OCI-LY3 (cell line): ENCODE results near the gene RBM4B.

Experiments used
- CTCF ChIP-seq: fragments of 200-600, 300-600 bp; sonication (generic); IDR thresholded peaks from 2 replicates; pipeline ENCODE4 v1.5.1; 2014; ENCODE audit warnings: antibody characterized with exemption, low read length, low read depth
- EZH2phosphoT487 ChIP-seq: fragments of 200-600 bp; shearing (Covaris generic); IDR thresholded peaks from 2 replicates; pipeline ENCODE4 v1.6.1; 2018; ENCODE audit warnings: antibody characterized with exemption, mixed run types, low read depth

DNA sequence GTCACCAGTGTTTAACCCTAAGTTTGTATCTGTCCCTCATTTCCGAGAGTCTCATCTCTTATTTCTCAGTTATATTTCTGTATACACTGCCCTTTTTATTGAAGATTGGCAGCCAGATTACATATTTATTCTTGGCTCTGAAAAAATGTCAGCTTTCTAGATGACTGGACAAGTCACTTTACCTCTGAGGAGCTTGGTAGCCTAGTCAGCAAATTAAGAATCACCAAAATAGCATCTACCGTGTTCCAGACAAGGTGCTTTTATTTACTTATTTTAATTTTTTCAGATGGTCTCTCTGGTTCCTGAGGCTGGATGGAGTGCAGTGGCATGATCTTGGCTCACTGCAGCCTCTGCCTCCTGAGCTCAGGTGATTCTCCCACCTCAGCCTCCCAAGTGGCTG is 44.7 kb downstream of the RBM4B start:
- TF ChIP-seq CTCF (no peak), EZH2phosphoT487 (no peak)
